K562 (cell line): ENCODE measurements around the gene PLEKHA8. TPM values are rescaled to one million over a fixed set of nuclear protein-coding genes. Genes with fewer than 3 reads are reported as not detected.

Experiments used
- ARNT ChIP-seq, 2 experiments: fragments of 450-650 bp; IDR thresholded peaks; 2 replicates each; pipeline ENCODE4 v1.6.1; 2016; ENCODE audit warnings: mild to moderate bottlenecking in 1 of 2
- ATF7 ChIP-seq: fragments of 450-650 bp; IDR thresholded peaks from 2 replicates; pipeline ENCODE4 v1.7.1; 2014; ENCODE audit warnings: mild to moderate bottlenecking, moderate library complexity
- BRD9 ChIP-seq: fragments of 450-650 bp; IDR thresholded peaks from 2 replicates; pipeline ENCODE4 v1.6.1; 2018; ENCODE audit warnings: low read depth; ENCODE audit not compliant: partially characterized antibody
- CBFB ChIP-seq: sonication (generic); formaldehyde crosslinking; IDR thresholded peaks from 2 replicates; pipeline ENCODE4 v1.4.0; 2020; ENCODE audit warnings: mild to moderate bottlenecking, missing genetic modification reagents
- CBX1 ChIP-seq: sonication (generic); IDR thresholded peaks from 2 replicates; pipeline ENCODE4 v1.6.1; 2016; ENCODE audit warnings: antibody characterized with exemption, low read depth, mild to moderate bottlenecking
- CGGBP1 ChIP-seq: fragments of 250-450 bp; sonication (Bioruptor Pico); IDR thresholded peaks from 2 replicates; pipeline ENCODE4 v1.9.0; 2021; ENCODE audit warnings: mild to moderate bottlenecking
- CREBBP ChIP-seq: IDR thresholded peaks from one replicate; pipeline ENCODE4 v1.6.1; 2012; ENCODE audit warnings: low read depth, mild to moderate bottlenecking, control low read depth, inconsistent platforms, low read length
- DDX20 ChIP-seq: fragments of 450-650 bp; IDR thresholded peaks from 2 replicates; pipeline ENCODE4 v1.6.1; 2016; ENCODE audit warnings: missing genetic modification characterization, low read depth, mild to moderate bottlenecking, missing compliant biosample characterization, moderate library complexity
- E4F1 ChIP-seq: fragments of 250-450 bp; sonication (Bioruptor Pico); IDR thresholded peaks from 2 replicates; pipeline ENCODE4 v1.5.0; 2021; ENCODE audit warnings: mild to moderate bottlenecking, borderline replicate concordance
- FUS ChIP-seq: fragments of 200-400 bp; formaldehyde crosslinking; optimal IDR thresholded peaks from 2 replicates; pipeline ENCODE3; 2017; ENCODE audit warnings: low read depth, low read length
- MCM7 ChIP-seq, 2 experiments: fragments of 450-650 bp; IDR thresholded peaks; 2 replicates each; pipeline ENCODE4 v1.6.1; 2016 to 2018
- PATZ1 ChIP-seq: fragments of 250-450 bp; sonication (Bioruptor Pico); IDR thresholded peaks from 2 replicates; pipeline ENCODE4 v1.5.0; 2020; ENCODE audit warnings: mild to moderate bottlenecking, borderline replicate concordance
- PCBP2 ChIP-seq: fragments of 200-400 bp; formaldehyde crosslinking; IDR thresholded peaks from 2 replicates; pipeline ENCODE4 v1.6.1; 2018; ENCODE audit warnings: low read length, low read depth, mild to moderate bottlenecking, moderate library complexity; ENCODE audit not compliant: poor library complexity, severe bottlenecking
- POLR2B ChIP-seq: fragments of 450-650 bp; IDR thresholded peaks from 2 replicates; pipeline ENCODE4 v1.6.1; 2018; ENCODE audit warnings: low read depth; ENCODE audit not compliant: partially characterized antibody
- PURB ChIP-seq: sonication (generic); formaldehyde crosslinking; IDR thresholded peaks from 2 replicates; pipeline ENCODE4 v1.9.0; 2021; ENCODE audit warnings: low read depth, mild to moderate bottlenecking, missing genetic modification reagents
- RNF219 ChIP-seq: fragments of 250-450 bp; sonication (Bioruptor Pico); IDR thresholded peaks from 2 replicates; pipeline ENCODE4 v1.5.0; 2022; ENCODE audit warnings: mild to moderate bottlenecking
- SMAD3 ChIP-seq: fragments of 450-650 bp; formaldehyde crosslinking; conservative IDR thresholded peaks from 2 replicates; pipeline ENCODE4 v1.4.0; 2020; ENCODE audit warnings: mild to moderate bottlenecking
- STAT5A ChIP-seq: IDR thresholded peaks from 2 replicates; pipeline ENCODE4 v1.6.1; 2012; ENCODE audit warnings: low read length, inconsistent platforms, borderline replicate concordance
- TCFL5 ChIP-seq: fragments of 250-450 bp; sonication (Bioruptor Pico); conservative IDR thresholded peaks from 2 replicates; pipeline ENCODE4 v1.6.1; 2021; ENCODE audit warnings: mild to moderate bottlenecking, moderate library complexity, matching md5 sums
- XRCC3 ChIP-seq: fragments of 450-650 bp; IDR thresholded peaks from 2 replicates; pipeline ENCODE4 v1.6.1; 2017; ENCODE audit warnings: mild to moderate bottlenecking, moderate library complexity
- ZNF324 ChIP-seq: fragments of 250-450 bp; sonication (Bioruptor Pico); IDR thresholded peaks from 2 replicates; pipeline ENCODE4 v1.4.0; 2020; ENCODE audit warnings: mild to moderate bottlenecking
- ZNF57 ChIP-seq: fragments of 450-650 bp; formaldehyde crosslinking; IDR thresholded peaks from 2 replicates; pipeline ENCODE4 v1.4.0; 2020; ENCODE audit warnings: mild to moderate bottlenecking, moderate library complexity
- polyA plus RNA-seq, 8 experiments: library from polyadenylated mRNA; depleted of rRNA in 4 of 8; stranded (reverse) in 5 of 8; unstranded in 3 of 8; fragments of >200 nt; fragmentation: Nextera tagmentation in 2 of 8; fragmentation: Illumina TruSeq in 1 of 8; extraction: Ambion mirVana in 2 of 8; extraction: Trizol in 1 of 8; gene quantifications; 2 replicates each; pipeline versions ENCODE4 v1.2.1 to v1.2.3, GENCODE V29; 2011 to 2014; ENCODE audit warnings: inconsistent platforms in 1 of 8, missing spikeins in 1 of 8
- total RNA-seq, 7 experiments: library from RNA; depleted of rRNA in 6 of 7; stranded (reverse); fragments of >200 nt in 6 of 7; fragmentation: Illumina TruSeq in 2 of 7; extraction: Trizol in 2 of 7; gene quantifications; 2 replicates each; pipeline versions ENCODE4 v1.2.1 to v1.2.3, GENCODE V29; 2011 to 2021; ENCODE audit warnings: low replicate concordance in 1 of 7

PLEKHA8 gene
- total and polyA plus RNA-seq, 9 of the 15 experiments (the other 6 are each of a cell fraction or from before 2014, with no cell fraction given), result 3.2 to 16.3 (median 11.8) TPM

GRCh38 chr7:30134611-30135300 lies 106.5 kb downstream of the PLEKHA8 start, which contains the start of gene MTURN (continued):
- TF ChIP-seq E4F1 (CRISPR knock-in tag) (no peak), SMAD3 (no peak), CGGBP1 (no peak), CREBBP (no peak), DDX20 (tag) (no peak), ATF7 (peak; percentile 98), PCBP2 (no peak), CBFB (CRISPR knock-in tag) (no peak), ZNF57 (CRISPR knock-in tag) (no peak), PATZ1 (no peak), CBX1 (no peak), XRCC3 (no peak), ZNF324 (CRISPR knock-in tag) (no peak), MCM7 (IDR thresholded peaks at IDR 0.05) (no peak), PURB (CRISPR knock-in tag) (no peak), FUS (no peak), RNF219 (CRISPR knock-in tag) (no peak), ARNT (IDR thresholded peaks at IDR 0.05) (no peak), TCFL5 (CRISPR knock-in tag) (no peak), STAT5A (no peak), POLR2B (no peak), BRD9 (no peak)
